NB4 (cell line): Measurements from ENCODE around the gene SLC5A4.
"Not testable (repeated sequence)": the region's sequence is repeated elsewhere in the genome, so short reads cannot be mapped to it uniquely, and the experiment has no call there.

Experiments used
- MYC ChIP-seq: IDR thresholded peaks from 2 replicates; pipeline ENCODE4 v1.6.1; 2011; ENCODE audit warnings: low read depth, low read length
- TF ChIP-seq, protein P1 (sequence below): IDR thresholded peaks from one replicate; pipeline ENCODE4 v1.5.1; 2012; ENCODE audit warnings: low read depth, low read length

DNA sequence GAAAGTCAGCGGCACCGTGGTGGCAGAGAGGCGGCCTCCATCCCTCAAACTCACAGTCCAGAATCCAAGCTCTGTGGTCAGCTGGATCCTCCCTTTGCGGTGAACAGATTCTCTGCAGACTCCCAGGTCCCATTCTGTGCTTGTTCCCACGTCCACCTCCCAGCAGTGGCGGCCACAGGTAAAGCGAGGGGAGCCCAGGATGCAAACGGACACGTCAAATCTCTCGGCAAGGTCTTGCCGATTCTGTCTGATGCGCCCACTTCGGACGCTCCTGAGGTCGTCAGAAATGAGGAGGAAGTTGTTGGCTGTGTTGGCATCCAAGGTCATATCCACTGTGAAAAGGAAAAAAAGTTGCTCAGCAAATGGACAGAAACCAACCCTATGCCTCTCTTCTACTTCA lies 64.1 kb downstream of the SLC5A4 start:
- TF ChIP-seq MYC, result not testable (repeated sequence)
- TF ChIP-seq, protein P1, sequence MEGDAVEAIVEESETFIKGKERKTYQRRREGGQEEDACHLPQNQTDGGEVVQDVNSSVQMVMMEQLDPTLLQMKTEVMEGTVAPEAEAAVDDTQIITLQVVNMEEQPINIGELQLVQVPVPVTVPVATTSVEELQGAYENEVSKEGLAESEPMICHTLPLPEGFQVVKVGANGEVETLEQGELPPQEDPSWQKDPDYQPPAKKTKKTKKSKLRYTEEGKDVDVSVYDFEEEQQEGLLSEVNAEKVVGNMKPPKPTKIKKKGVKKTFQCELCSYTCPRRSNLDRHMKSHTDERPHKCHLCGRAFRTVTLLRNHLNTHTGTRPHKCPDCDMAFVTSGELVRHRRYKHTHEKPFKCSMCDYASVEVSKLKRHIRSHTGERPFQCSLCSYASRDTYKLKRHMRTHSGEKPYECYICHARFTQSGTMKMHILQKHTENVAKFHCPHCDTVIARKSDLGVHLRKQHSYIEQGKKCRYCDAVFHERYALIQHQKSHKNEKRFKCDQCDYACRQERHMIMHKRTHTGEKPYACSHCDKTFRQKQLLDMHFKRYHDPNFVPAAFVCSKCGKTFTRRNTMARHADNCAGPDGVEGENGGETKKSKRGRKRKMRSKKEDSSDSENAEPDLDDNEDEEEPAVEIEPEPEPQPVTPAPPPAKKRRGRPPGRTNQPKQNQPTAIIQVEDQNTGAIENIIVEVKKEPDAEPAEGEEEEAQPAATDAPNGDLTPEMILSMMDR, result not testable (repeated sequence)
